GM19193 (cell line): ENCODE results near the gene FAM118A.

Experiments
- POLR2A ChIP-seq: IDR thresholded peaks from 4 replicates; pipeline ENCODE4 v1.6.1; 2011; ENCODE audit not compliant: insufficient read depth, insufficient read length; ENCODE audit errors: extremely low read depth

FAM118A gene

DNA sequence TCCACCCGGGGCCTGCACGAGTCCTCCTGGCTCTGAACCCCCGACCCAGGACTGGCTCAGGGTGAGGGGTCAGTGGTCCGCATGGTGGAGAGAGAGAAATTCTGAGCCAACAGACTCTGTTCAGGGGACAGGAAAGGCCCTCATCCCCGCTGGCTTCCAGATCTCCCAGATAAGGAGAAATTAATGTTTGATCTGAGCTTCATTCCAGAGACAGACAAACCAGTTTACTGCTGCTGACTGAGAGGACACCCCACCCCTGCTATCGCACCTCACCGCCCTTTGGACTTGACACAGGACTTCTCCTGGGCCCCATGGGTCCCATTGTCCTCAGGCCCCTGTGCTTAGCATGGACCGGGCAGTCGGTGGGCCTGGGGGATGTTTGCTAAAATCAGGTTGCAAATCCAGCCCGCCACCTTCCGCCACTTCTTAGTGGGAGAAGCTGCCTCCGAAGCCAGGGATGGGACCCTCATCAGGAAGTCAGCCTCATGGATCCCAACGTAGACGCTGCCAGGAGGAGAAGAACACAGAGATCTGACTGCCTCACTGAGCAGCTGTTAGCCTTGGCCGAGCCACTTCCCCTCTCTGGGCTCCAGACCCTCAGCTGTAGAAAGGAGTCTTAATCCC is 36.2 kb upstream of the FAM118A start:
- no peak for TF ChIP-seq POLR2A

GRCh38 chr22:45276507-45277105 is 33.1 kb upstream of the FAM118A start:
- no peak for TF ChIP-seq POLR2A

DNA sequence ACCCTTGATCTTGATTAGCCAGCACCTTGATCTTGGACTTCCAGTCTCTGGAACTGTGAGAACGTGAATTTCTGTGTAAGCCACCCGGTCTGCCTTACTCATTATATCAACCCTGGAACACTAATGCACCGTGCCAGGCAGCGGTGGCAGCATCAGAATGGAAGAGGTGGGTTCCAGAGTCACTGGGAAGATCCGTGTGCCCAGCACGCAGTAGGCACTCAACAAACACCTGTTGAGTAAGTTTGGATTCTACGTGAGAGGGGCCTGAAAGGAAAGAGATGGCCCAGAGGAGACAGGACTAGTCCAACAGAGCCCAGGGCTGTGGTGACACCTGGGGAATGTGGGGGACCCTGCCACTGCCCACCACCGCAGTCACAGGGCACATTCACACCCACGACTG is 31.6 kb upstream of the FAM118A start:
- no peak for TF ChIP-seq POLR2A

GRCh38 chr22:45280587-45280980 is 29.1 kb upstream of the FAM118A start:
- no peak for TF ChIP-seq POLR2A

- no peak for TF ChIP-seq POLR2A
Observed at GRCh38 chr22:45281010-45281409, 28.7 kb upstream of the FAM118A start.

DNA sequence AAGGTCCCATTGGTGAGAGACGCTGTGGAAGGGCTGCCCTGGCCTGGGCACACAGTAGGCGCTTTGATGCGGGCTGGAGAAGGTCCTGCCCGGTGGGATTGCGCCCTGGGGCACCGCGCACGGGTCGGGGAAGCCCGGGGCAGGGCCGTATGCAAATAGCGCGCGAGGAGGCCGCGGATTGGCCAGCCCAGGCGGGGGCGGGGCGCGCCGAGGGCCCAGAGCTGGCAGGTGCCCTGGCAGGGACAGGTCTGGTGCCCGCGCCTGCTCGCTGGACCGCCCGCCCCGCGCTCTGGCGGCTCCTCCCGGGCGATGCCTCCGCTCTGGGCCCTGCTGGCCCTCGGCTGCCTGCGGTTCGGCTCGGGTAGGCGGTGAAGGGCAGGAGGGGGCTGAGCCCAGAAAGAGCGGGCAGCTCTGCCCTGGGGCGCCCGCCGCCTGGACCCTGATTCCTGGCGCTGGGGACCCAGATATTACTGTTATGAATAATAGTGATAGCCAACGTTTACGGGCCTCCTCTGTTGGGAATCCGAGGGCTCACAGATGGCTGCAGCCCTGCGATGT is 24.9 kb upstream of the FAM118A start, which contains the start of gene UPK3A:
Gene UPK3A (plus strand): TSS at position 245 of the 558 bp plus-strand sequence. CDS start 65 bp downstream, at position 310.
- TF ChIP-seq POLR2A = no peak

DNA sequence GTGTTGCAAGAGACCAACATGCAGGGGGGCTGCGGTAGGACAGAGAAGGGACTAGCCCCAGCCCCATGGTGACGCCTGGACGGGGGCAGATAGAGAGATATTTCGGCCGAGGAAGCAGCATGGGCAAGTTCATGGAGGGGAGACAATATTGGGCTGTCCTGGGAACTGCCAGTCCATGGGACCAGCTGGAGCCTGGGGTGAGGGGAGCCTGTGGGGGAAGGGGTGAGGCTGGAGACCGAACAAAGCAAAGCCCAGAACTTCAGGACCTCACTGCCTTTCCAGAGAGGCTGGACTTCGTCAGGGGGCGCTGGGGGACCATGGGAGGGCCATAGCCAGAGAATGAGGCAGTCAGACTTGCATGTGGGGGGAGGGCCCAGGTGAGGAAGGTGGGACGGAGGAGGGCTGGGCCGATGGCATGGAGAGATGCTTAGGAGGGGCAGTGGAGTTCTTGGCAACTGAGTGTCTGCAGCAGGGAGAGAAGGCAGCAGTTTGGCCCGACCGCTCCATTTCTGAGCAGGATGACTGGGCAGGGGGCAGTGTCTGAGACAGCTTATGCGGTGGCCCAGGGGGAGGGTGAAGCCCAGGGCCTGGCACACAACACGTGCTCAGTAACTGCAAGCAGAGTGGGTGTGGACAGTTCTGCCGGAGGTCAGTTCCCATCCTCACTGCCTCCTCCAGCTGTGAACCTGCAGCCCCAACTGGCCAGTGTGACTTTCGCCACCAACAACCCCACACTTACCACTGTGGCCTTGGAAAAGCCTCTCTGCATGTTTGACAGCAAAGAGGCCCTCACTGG is 24.3 kb upstream of the FAM118A start:
- TF ChIP-seq POLR2A = no peak

DNA sequence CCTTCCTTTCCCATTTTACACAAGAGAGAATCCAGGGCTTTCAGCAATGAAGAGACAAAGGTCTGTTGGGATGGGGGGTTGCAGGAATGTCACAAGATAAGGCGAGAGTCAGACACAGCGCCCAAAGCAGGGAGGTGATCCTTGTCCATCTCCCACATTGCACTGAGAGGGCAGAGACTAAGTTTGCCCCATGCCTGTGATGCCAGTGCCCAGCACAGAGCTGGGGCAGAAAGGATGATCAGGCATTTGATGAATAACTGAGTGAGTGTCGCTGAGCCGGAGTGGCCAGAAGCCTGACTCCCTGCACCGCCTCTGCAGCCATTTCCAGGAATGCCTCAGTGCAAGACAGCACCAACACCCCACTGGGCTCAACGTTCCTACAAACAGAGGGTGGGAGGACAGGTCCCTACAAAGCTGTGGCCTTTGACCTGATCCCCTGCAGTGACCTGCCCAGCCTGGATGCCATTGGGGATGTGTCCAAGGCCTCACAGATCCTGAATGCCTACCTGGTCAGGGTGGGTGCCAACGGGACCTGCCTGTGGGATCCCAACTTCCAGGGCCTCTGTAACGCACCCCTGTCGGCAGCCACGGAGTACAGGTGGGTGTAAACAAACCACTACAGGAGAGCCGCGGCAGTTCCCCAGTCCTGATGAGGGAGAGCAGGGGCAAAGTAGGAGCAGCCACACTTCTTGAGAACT is 22.7 kb upstream of the FAM118A start:
- no peak for TF ChIP-seq POLR2A

DNA sequence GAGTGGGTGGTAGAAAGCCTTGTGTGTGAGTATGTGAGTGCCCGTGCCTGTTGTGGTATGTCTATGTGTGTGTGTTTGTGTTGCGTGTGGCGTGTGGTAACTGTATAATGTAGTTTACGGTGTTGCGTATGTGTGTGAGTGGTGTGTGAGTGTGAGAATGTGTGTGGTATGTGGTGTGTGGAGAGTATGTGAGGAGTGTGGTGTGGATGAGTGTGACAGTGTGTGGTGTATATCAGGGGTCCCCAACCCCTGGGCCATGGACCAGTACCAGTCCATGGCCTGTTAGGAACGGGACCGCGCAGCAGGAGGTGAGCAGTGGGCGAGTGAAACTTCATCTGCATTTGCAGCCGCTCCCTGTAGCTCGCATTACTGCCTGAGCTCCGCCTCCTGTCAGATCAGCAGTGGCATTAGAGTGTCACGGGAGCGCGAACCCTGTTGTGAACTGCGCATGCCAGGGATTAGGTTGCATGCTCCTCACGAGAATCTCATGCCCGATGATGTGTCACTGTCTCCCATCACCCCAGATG is 19.3 kb upstream of the FAM118A start:
- no peak for TF ChIP-seq POLR2A

- no peak for TF ChIP-seq POLR2A
Observed at GRCh38 chr22:45291061-45291930, 18.4 kb upstream of the FAM118A start.

GRCh38 chr22:45291931-45292290 is 17.8 kb upstream of the FAM118A start:
- no peak for TF ChIP-seq POLR2A

DNA sequence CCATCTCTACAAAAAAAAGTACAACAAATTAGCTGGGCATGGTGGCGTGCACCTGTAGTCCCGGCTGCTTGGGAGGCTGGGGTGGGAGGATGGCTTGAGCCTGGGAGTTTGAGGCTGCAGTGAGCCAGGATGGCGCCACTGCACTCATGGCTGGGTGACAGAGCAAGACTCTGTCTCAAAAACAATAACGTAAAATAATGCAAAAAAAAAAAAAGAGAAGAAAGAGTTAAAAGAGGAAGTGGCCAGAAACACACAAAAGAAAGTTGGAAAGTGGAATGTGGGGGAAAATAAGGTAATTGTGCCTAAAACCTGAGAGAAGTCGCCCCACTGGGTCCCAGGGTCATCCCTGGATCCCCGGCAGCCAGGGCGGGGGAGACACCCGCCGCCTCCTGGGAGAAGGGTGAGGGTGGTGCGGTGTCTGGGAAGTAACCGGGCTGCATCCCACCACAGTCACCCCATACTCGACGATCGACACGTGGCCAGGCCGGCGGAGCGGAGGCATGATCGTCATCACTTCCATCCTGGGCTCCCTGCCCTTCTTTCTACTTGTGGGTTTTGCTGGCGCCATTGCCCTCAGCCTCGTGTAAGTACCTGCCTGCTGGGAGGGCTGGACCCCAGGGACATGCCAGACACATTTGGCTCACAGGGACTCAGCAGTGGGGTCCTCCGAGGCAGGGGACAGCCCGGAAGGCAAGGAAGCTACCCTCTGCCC is 16.8 kb upstream of the FAM118A start:
- TF ChIP-seq POLR2A = no peak

DNA sequence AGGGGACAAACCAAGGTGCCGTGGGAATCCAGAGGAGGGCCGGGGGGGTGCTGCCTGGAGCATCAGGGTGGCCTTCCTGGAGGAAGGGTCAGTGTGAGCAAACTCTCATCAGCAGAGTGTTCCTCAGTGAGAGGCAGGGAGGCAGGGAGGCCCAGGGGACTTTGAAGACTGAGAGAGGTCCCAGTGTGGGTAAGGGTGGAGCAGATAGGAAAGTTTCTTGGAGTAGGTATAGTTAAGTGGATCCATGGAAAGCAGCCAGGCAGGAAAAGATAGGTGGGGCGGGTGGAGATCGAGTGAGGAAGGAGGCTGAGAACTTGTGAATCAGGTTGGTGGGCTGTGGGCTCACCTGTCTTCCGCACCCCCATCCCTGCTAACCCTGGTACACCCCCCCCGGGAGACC is 15.7 kb upstream of the FAM118A start:
- TF ChIP-seq POLR2A = no peak
